ENCODE measurements around the gene WNT16.

- TF ChIP-seq, protein P1, sequence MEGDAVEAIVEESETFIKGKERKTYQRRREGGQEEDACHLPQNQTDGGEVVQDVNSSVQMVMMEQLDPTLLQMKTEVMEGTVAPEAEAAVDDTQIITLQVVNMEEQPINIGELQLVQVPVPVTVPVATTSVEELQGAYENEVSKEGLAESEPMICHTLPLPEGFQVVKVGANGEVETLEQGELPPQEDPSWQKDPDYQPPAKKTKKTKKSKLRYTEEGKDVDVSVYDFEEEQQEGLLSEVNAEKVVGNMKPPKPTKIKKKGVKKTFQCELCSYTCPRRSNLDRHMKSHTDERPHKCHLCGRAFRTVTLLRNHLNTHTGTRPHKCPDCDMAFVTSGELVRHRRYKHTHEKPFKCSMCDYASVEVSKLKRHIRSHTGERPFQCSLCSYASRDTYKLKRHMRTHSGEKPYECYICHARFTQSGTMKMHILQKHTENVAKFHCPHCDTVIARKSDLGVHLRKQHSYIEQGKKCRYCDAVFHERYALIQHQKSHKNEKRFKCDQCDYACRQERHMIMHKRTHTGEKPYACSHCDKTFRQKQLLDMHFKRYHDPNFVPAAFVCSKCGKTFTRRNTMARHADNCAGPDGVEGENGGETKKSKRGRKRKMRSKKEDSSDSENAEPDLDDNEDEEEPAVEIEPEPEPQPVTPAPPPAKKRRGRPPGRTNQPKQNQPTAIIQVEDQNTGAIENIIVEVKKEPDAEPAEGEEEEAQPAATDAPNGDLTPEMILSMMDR (IDR thresholded peaks at IDR 0.05) = no peak
- TF ChIP-seq POLR2A (IDR thresholded peaks at IDR 0.05) = no peak
These were observed 49.0 kb upstream of the WNT16 start for GRCh38 chr7:121279822-121280221.

All from adrenal gland (tissue), 5 donors.